Measurements from ENCODE around the gene RALBP1.
A peak's percentile ranks its signal among the peaks of the same experiment; 100 is the strongest.
"Not testable (repeated sequence)": the region's sequence is repeated elsewhere in the genome, so short reads cannot be mapped to it uniquely, and the experiment has no call there.

The RALBP1 gene

GRCh38 chr18:9474983-9475642 is at the start of gene RALBP1:
Gene RALBP1, plus strand, starts transcription at chr18:9475513. Its CDS starts 37,533 bp downstream, at chr18:9513046.
- DNase-seq: peak; percentile 100

- no peak for DNase-seq
These were observed 48.6 kb upstream of the RALBP1 start for GRCh38 chr18:9426753-9427152.

GRCh38 chr18:9428301-9428706 is 47.0 kb upstream of the RALBP1 start:
- DNase-seq: no peak

GRCh38 chr18:9428862-9429661 is 46.3 kb upstream of the RALBP1 start:
- no peak for DNase-seq

GRCh38 chr18:9429662-9429993 is 45.7 kb upstream of the RALBP1 start:
- no peak for DNase-seq

GRCh38 chr18:9430315-9430714 is 45.0 kb upstream of the RALBP1 start:
- not testable (repeated sequence) for DNase-seq

- no peak for DNase-seq
These were observed 44.0 kb upstream of the RALBP1 start for GRCh38 chr18:9431296-9431695.

GRCh38 chr18:9433122-9433521 is 42.2 kb upstream of the RALBP1 start:
- peak; percentile 22 to 33 (median 25) for DNase-seq

- DNase-seq: peak; percentile 8 to 21 (median 11)
These were observed 41.6 kb upstream of the RALBP1 start for GRCh38 chr18:9433671-9434121.

GRCh38 chr18:9434122-9434701 is 41.1 kb upstream of the RALBP1 start:
- DNase-seq: no peak

GRCh38 chr18:9435041-9435440 is 40.3 kb upstream of the RALBP1 start:
- no peak for DNase-seq

- DNase-seq: no peak
These were observed 38.9 kb upstream of the RALBP1 start for GRCh38 chr18:9436206-9436929.

GRCh38 chr18:9437021-9437437 is 38.3 kb upstream of the RALBP1 start:
- peak; percentile 24 to 71 (median 27) for DNase-seq

GRCh38 chr18:9437672-9438071 is 37.6 kb upstream of the RALBP1 start:
- no peak for DNase-seq

- DNase-seq: no peak
These were observed 34.3 kb upstream of the RALBP1 start for GRCh38 chr18:9441061-9441460.

- no peak for DNase-seq
These were observed 30.8 kb upstream of the RALBP1 start for GRCh38 chr18:9444549-9444948.

- no peak for DNase-seq
These were observed 28.5 kb upstream of the RALBP1 start for GRCh38 chr18:9446839-9447238.

GRCh38 chr18:9447334-9447733 is 28.0 kb upstream of the RALBP1 start:
- DNase-seq: no peak

GRCh38 chr18:9449600-9450414 is 25.5 kb upstream of the RALBP1 start:
- no peak for DNase-seq

- not testable (repeated sequence) for DNase-seq
These were observed 24.4 kb upstream of the RALBP1 start for GRCh38 chr18:9450920-9451319.

- DNase-seq: no peak
These were observed 22.0 kb upstream of the RALBP1 start for GRCh38 chr18:9453283-9453682.

GRCh38 chr18:9454061-9454703 is 21.1 kb upstream of the RALBP1 start:
- DNase-seq: no peak

All from suppressor macrophage treated with lipopolysaccharide for 1 hour (primary cell).